Measurements from ENCODE around the gene PODN.

PODN gene

DNA sequence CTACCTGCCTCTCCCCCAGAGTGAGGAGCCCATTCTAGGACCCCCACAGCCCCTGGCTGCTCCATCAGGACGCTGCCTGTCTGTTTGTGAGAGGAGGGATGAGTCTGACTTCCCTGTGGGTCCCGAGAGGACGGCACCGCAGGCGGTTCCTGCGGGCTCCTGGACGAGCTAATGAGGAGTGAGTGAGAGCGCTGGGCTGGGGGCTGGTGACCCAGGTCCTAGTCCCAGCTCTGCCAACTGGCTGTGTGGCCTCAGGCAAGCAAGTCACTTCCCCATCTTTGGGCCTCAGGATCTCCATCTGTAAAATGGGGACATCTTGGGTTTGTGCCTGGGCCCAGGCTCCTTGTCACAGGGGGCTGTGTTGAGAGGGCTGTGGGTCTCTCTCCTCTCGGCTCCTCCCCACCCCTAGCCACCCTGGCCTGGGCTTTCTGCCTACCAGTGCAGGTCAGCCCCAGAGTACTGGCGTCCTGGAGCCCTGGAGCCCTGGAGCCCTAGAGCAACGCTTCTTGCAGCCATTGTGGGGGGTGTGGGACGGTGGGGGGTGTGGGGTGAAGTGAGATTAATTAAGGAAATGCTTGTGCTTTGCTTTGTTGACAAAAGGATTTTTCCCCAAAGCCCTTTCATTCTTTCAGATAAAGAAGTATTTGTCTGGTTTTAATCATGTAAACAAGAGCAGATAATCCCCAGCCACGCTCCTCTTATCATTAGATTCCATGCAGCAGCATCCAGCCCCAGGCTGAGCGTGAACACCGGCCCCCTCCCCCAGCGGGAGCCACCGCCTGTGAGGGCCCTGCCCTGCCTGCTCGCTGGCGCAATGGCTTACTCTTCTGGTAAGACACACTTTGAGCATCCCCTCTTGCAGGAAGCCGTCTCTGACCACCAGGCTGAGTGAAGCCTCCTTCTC lies 53.6 kb downstream of the PODN start:
- DNase-seq (ENCODE audit: low read depth), result no peak

DNA sequence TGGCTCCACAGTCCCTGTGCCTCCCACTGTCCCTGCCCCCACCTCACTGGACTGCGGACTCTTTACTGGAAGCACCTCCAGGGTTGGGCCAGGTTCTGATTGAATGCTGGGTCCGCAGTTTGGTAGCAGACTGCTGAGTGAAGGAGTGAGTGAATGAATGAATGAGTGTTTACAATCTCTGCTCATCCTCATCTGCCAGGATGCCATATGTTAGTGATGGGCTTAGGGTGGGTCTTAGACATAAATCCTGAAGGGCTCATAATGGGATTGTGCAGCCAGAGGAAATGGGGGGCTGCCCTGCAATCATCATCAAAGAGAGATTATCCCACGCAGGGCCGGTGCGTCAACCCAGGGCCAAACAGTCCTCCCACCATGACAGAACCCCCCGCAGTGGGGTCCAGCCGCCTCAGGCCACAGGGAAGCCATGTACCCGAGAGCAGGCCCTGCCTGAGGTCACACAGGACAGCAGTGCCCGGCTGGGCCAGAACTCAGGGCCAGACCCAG lies 54.3 kb downstream of the PODN start:
- DNase-seq (ENCODE audit: low read depth), result no peak

DNA sequence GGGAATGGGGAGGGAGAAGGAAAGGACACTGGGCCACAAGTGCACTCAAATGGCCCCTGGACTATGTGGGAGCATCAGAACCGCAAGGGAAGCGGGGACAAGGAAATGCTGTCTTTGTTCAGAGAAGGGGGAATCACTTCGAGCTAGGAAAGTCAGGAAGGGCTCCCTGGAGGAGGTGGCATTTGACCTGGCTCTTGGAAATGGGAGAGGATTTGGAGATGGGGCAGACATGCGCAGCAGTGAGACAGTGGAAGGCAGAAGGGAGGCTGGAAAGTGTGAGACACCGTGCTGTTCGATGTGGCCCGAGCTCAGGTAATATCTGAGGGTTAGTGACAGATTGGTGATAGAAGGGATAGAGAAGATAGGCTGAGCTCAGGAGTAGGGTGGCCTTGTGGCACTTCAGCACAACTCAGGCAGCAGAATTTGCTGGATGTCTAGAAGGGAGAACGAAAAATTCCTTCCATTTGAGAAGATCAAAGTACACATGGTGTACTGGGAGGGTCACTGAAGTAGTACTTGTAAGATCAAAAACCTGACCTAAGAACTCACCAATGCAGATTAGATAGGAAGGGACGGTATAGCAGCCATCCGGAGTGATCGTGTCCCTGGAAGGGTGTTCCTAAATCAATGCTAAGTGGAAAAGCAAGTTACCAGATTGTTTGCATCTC lies 55.1 kb downstream of the PODN start:
- no peak for DNase-seq (ENCODE audit: low read depth)

DNA sequence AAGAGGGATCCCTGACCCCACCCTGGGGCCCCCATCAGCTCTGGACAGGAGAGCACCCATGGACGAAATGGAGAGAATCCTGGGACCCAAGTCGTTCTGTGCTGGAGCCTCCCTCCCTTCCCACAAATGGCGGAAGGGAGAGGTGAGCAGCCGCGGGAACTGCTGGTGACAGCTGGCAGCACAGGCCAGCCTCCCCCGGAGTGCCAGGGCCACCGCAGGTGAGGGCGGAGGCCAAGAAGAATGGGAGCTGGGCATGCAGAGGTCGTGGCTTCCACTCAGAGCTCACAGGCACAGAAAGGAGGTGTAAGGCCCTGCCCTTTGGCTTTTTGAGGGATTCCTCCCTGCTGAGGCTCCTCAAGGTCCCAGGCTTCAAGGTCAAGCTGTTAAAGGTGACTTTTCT lies 55.8 kb downstream of the PODN start:
- no peak for DNase-seq (ENCODE audit: low read depth)

DNA sequence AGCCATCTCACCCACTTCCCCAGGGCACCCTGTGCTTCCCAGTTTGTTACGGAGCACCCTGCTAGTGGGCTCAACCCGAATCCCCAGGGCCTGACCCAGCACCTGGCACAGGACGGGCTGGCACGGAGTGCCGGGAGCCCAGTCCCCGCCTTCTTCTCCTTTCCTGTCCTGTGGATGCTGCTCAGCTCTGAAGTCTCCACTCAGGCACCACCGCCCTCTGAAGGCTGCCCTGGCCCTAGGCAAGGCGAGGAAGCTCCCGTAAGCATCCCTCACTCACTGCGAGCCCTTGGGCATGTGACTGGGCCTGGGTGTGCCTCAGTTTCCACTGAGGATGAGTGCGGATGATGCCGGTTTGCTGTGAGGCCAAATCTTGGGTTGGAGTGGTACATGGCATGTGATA lies 58.6 kb downstream of the PODN start:
- DNase-seq (ENCODE audit: low read depth), result no peak

DNA sequence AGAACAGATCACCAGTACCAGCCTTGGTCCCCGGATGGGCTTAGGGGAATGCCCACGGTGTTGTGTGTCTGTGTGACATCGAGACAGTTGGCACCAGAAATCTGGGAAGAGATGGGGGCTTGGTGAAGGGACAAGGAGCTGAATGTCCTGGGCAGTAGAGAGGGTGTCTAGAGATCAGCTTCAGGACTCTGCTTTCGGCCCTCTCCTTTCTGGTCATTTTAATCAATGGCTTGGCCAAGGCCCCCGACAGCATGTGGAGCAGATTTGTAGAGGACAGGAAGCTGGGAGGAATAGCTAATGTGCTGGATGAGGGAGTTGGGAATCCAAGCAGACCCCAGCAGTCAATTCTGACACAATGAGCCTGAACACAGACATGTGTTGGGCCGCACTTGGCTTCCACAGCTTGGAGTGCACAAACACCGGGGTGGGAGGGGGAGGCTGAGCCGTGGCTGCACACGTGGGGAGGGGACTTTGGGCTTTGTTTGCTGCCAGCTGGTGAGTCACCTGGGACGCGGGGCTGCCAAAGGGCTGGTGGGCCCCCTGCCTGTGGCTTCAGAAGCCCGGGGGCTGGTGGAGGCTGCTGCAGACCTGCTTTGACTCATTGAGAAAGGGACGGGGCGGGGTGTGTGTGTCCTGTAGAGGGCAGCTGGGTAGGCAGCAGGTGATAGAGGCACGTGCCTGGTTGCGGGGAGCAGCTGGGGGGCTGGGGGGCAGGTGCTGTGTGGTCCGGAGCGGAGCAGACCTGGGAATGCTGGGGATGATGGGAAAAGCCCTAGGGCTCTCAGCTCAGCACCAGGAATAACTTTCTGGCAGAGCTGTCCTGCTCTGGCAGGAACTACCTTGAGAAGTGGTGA lies 59.5 kb downstream of the PODN start:
- no peak for DNase-seq (ENCODE audit: low read depth)

DNA sequence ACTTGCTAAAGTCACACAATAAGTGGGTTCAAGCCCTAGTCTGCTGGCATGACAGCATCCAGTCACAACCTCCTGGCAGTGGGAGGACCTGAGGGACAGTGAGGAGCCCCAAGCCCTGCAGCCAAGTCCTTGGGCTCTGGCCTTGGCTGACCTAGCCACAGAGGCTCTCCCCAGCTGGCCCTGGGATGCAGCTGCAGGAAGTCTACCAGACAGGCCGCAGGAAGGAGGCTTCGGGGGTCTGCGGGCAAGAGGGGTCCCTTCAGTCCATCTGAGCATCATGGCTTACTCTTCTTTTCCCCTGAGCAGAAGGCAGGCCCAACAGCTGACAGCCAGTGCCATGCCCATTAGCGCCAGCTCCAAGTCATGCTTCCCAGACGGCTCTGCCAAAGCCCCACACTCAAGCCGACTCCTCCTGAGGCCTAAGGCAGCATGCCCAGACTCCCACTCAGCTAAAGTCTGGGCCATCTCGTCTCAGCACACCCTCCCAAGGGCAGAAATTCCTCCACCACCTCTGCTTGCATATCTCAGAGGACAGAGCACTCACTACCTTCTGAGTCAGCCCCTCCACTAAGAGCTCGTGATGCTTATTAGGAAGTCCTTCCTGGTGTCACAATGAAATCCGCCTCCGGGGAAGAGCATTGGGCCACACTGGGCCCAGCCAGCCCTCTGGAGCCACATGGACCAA lies 60.3 kb downstream of the PODN start:
- no peak for DNase-seq (ENCODE audit: low read depth)

DNA sequence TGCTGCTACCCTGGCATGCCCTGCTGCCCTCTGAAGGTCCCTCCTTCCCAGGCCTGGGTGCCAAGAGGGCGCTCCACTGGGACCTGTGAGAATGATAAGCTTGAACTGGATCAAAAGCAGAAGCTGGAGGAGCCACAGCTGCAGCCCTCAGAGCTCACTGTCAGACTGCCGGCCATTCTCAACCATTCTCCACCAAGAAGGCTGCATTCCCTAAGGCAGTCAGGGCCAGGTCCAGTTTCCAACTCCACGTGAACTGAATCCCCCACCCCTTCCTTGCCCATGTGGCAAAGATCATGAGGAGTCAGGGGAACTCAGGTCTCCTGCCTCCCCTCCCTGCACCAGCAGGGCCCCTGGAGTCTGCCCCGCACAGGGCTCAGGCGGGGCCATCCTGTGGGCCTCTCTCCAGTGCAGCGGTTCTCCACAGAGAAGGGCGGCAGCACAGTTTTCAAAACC lies 61.0 kb downstream of the PODN start:
- DNase-seq (ENCODE audit: low read depth), result no peak

DNA sequence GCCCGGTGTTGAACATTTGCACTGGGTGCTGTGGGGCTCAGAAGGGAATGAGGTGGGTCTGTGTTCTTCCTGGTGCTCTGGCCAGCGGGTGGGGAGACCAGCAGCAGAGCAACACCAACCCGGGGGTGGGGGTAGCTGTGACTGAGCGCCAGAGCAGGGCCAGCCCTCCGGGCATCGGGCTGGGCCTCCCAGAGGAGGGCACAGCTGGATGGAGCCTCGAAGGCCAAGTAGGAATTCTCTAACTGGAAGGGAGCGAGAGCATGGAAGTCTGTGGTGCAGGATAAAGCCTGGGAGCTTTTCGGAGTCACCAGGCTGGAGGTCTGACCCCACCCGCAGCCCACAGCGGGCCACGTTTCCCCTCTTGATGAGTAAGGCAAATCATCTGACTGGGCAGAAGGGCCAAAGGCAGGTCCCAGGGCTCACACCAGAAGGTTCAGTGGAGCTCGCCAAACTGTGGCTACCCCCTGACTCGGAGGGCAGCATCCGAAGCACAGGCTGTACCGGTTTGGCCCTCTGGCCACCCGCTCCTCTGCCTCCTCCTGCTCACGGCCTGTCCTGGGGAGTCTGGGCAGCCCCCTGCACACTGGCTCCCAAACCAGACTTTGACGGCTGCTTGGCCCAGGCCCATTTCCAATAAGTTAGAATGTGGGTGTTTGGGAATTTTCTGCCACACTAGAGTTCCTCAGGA lies 61.6 kb downstream of the PODN start:
- no peak for DNase-seq (ENCODE audit: low read depth)

DNA sequence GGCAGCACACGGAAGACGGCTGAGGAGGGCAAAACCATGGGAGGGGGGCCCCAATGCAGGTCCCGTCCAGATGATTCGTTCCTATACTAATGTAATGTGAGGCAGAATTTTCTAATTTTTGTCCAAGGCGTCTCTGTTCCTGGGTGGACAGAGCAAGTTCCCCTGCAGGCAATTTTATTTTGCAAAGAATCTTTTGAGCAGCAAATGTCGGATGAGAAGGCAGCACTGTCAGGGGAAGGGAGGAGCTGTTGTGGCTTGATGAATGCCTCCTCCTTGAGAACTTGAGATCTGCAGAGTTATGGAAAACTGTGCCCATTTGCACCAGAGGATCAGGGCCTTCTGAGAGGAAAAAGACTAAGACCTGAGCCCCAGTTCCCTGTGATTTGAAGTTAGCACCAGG lies 63.1 kb downstream of the PODN start:
- DNase-seq (ENCODE audit: low read depth), result no peak

DNA sequence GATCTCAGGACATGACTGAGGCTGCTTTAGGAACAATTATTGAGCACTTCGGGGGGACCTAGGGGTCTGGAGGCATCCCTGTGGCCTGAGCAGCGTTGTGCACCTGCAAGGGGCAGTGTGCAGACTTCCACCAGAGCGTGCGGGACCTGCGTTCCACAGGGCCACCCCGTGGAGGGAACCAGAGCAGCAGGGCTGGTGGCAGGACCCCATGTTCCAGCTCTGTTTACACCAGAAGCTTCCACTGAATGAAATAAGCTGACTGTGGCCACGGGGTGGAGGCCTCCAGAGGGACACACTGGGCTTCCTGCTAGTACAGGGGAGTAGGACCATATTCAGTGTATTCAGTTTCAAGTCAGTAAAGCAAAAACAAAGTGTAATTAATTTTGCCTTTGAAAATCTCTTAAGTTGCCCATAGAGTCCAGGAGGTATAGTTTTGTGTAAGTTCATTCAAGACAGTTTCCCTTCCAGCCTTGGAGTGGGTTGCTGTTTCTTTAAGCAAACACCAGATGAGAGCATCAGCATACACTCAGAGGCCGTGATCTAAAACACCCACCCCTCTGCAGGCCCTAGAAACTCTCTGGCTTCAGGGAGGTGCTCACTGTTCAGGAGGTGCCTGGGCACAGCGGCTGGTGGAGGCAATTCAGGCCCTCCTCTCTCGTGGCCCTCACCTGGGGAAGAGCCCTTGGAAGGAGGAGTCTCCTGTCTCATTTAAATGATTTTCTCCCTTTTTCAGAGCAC lies 63.8 kb downstream of the PODN start:
- no peak for DNase-seq (ENCODE audit: low read depth)

DNA sequence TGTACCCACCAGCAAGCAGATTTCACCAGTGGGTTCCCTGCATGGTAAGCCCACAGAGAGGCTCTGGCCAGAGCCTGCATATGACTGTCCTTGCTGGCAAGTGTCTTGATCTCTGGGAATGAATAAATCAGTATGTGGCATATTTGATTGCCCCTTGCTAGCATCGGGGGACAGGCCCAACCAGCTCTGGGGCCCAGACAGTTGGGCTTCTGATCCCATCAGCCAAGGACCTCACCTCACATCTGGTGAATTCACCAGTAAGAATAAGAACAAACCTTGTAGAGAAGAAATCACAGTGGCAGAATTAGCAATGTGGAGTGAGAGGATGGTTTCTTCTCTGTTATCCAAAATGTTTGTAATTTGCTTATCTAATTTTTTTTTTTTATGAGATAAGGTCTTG lies 64.5 kb downstream of the PODN start:
- no peak for DNase-seq (ENCODE audit: low read depth)

DNA sequence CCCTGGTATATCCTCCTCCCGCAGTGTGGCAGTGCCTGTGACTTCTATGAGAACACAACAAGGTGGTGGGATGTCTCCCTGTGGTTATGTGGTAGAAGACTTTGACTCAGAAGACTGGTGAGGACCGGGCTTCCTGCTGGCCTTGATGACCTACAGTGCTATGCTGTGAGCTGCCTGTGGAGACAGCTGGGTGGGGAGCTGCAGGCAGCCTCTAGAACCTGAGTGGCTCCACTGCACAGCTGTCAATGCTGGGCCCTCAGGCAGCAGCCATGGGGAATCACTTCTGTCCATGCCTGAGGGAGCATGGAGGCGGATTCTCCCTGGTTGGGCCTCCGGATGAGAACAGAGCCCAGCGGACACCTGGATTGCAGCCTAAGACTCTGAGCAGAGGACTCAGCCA lies 65.5 kb downstream of the PODN start:
- DNase-seq (ENCODE audit: low read depth), result no peak

DNA sequence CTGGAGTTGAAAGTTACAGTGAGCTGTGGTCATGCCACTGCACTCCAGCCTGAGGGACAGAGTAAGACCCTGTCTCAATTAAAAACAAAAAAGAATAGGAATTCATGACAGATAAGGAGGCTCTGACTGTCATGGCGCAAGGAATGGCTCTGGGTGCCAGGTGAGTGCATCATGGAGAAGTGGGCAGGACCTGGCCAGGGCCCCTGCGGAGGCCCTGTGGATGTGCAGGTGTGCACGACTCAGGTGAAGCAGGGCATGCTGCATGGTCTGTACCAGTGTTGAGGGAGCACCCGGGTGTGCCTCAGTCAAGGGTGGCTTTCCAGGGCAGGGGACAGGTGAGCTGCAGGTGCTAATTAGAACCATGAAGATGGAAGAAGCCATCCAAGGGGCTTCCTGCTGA lies 66.4 kb downstream of the PODN start:
- no peak for DNase-seq (ENCODE audit: low read depth)

DNA sequence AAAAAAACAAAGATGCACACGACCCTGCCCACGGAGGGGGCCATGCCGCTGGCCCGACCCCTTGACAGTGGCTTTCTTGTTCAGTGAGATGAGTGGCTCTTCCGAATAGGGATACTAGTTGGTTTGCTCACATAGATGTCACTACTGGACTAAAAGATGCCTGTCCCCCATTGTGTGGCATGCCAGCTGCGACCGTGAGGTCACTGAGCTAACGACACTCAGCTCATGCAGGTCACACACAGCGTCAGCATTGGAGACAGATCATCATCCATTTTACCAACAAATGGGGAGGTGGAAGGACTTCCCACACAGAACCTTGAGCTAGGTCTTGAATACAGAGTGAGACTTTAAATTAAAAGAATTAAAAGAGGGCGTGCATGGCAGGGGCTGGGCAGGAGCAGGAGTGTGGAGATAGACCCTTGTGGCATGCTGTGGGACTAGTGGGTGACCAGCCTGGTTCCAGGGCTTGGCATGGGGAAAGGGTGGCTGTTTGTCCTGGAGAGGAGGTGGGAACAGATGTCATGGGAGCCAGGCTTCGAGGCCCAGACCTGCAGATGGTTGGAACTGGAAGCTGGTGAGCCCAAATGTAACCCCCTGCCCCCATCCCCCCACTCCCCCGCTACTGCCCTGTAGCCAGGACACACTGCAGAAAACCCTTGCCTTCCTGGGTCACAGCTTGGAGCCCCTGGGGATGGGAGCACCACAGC lies 68.0 kb downstream of the PODN start:
- no peak for DNase-seq (ENCODE audit: low read depth)

DNA sequence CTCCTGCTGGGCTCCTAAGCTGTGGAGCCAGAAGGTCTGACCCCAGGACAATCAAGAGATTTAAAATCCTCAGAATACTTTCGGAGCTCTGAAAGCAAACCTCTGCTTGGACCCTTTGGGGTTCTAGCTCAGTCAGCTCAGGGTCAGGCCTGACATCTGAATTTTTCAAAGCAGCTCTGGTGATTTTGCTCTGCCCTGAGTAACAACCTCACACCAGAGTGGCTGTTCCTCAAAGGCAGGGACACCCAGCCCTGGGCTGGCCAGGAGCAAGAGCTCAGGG lies 68.5 kb downstream of the PODN start:
- no peak for DNase-seq (ENCODE audit: low read depth)

DNA sequence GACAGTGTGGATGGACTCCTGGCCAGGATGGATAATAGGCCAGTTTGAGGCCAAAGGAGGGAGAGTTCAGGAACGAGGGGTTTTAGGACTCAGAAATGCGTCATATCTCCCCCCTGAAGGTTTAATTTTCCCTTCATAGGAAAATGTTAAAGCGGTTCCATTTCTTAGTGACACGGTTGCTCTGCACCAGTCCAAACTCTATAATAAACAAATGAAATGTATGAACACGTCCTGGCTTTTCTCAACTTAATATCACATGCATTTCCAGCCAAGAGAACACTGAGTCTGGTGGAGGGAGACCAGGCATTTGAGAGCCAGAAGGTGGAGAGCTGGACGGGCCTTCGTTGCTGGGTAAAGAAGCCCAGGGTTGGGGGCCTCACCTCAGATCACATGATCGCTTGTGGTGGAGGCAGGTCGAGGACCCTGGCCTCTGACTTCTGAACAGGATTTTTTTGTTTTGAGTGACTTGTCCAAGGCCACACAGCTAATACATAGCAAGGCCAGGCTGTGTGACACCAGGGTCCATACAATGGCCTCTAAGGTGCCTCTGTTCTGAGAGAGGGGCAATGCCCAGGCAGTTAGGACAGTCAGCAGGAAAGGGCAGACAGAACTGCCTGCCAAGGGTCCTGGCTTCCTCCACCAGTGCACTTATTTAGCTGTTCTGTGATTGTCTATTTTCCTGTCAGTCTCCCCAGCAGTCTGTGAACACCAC lies 69.0 kb downstream of the PODN start:
- DNase-seq (ENCODE audit: low read depth), result no peak

DNA sequence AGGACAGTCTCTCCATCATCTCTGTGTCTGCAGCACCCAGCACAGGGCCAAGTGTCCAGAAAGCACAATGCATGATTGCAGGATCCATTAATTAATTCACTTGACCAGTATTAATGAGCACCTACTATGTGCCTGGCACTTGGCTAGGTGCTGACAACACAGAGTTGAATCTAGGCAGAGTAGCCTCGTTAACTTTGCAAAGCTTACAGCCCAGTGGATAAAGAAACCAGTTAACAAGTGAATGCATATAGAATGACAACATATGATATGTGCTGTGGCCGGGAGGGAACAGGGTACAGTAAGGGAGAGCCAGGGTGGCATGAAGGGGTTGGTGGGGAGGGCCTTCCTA lies 69.6 kb downstream of the PODN start:
- DNase-seq (ENCODE audit: low read depth), result no peak

DNA sequence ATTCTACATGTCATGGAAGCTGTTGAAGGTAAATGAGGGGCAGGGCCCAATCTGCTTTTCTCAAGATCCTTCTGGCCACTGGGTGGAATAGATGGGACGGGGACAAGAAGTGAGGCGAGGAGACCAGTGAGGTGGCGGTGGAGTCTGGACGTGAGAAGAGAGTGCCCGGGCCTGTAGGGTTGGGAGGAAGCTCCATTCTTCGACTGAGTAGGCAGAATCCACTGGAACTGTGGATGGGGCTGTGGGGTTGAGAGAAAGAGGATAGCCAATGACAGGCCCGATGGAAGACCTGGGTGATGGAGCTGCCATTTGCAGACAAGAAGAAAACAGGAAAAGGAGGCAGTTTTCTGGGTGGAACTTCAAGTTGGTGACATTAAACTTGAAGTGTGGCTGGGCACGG lies 70.2 kb downstream of the PODN start:
- DNase-seq (ENCODE audit: low read depth), result no peak
